CD8-positive, alpha-beta memory T cell (primary cell): ENCODE results near the gene TTC23. TPM values are rescaled to one million over a fixed set of nuclear protein-coding genes. Genes with fewer than 3 reads are reported as not detected.
A peak's percentile ranks its signal among the peaks of the same experiment; 100 is the strongest.
"Not testable (repeated sequence)": the region's sequence is repeated elsewhere in the genome, so short reads cannot be mapped to it uniquely, and the experiment has no call there.

Experiments used
- CTCF ChIA-PET: fragments of 350-600 bp; sonication (Branson Sonifier 250); formaldehyde crosslinking; loops from one replicate; lab custom pipeline; 2021; ENCODE audit warnings: antibody characterized with exemption; lab: Charles Lee
- POLR2A ChIA-PET: fragments of 350-600 bp; sonication (Branson Sonifier 250); formaldehyde crosslinking; loops from one replicate; lab custom pipeline; 2021; ENCODE audit warnings: antibody characterized with exemption; lab: Charles Lee
- DNase-seq, 5 donors: peaks; one replicate each; pipeline versions ENCODE4 v3.0.0 to v3.0.0-alpha.2; 2020 to 2022; ENCODE audit warnings: mixed read lengths in 1 of 5
- H3K27ac ChIP-seq: one replicate; pipeline ENCODE4 v1.7.0; 2013; ENCODE audit warnings: low read depth, mild to moderate bottlenecking, low read length, moderate library complexity
- H3K27me3 ChIP-seq: 2 replicates; pipeline ENCODE4 v1.7.0; 2013; ENCODE audit warnings: low read length, mild to moderate bottlenecking; ENCODE audit not compliant: insufficient read depth, poor library complexity, severe bottlenecking
- H3K36me3 ChIP-seq: 2 replicates; pipeline ENCODE4 v1.7.0; 2013; ENCODE audit warnings: mild to moderate bottlenecking, low read length, moderate library complexity; ENCODE audit not compliant: insufficient read depth
- H3K4me1 ChIP-seq: 2 replicates; pipeline ENCODE4 v1.7.0; 2013; ENCODE audit warnings: mild to moderate bottlenecking, low read length, moderate library complexity; ENCODE audit not compliant: insufficient read depth
- H3K4me3 ChIP-seq: 2 replicates; pipeline ENCODE4 v1.7.0; 2013; ENCODE audit warnings: mild to moderate bottlenecking, low read length
- H3K9me3 ChIP-seq: 2 replicates; pipeline ENCODE4 v1.7.0; 2013; ENCODE audit warnings: mild to moderate bottlenecking, low read length
- H3K27ac Mint-ChIP-seq, 8 donors: one replicate each; pipeline ENCODE4 v1.8.0; 2020 to 2021; ENCODE audit warnings: mixed read lengths in 8 of 8, mild to moderate bottlenecking in 6 of 8, inconsistent platforms in 3 of 8, moderate library complexity in 3 of 8
- H3K27me3 Mint-ChIP-seq, 2 donors: one replicate each; pipeline ENCODE4 v1.8.0; 2020 to 2021; ENCODE audit warnings: mixed read lengths in 2 of 2, mild to moderate bottlenecking in 1 of 2, moderate library complexity in 1 of 2
- H3K36me3 Mint-ChIP-seq, 3 donors: one replicate each; pipeline ENCODE4 v1.8.0; 2020 to 2021; ENCODE audit warnings: mixed read lengths in 3 of 3, inconsistent platforms in 1 of 3, mild to moderate bottlenecking in 1 of 3
- H3K4me1 Mint-ChIP-seq, 3 donors: one replicate each; pipeline ENCODE4 v1.8.0; 2020 to 2021; ENCODE audit warnings: mixed read lengths in 3 of 3, inconsistent platforms in 1 of 3, mild to moderate bottlenecking in 1 of 3
- H3K4me3 Mint-ChIP-seq, 7 donors: one replicate each; pipeline ENCODE4 v1.8.0; 2020 to 2021; ENCODE audit warnings: mixed read lengths in 7 of 7, mild to moderate bottlenecking in 6 of 7, moderate library complexity in 4 of 7, inconsistent platforms in 2 of 7
- H3K9me3 Mint-ChIP-seq, 5 donors: one replicate each; pipeline ENCODE4 v1.8.0; 2020 to 2022; ENCODE audit warnings: mixed read lengths in 5 of 5, mild to moderate bottlenecking in 3 of 5, moderate library complexity in 2 of 5, inconsistent platforms in 1 of 5
- polyA plus RNA-seq: library from polyadenylated mRNA; unstranded; fragments of 300-500 nt; fragmentation: Illumina TruSeq; gene quantifications from one replicate; pipeline ENCODE4 v1.2.3, GENCODE V29; 2021
- total RNA-seq, 2 experiments: library from RNA; stranded (reverse); gene quantifications; one replicate each; pipeline ENCODE4 v1.2.3, GENCODE V29; 2021

Gene TTC23
- total and polyA plus RNA-seq, 3 experiments from 2014 or later, result 0.10 to 2.7 (median 2.0) TPM

GRCh38 chr15:99117111-99117510 is 132.3 kb downstream of the TTC23 start:
- H3K27me3 Mint-ChIP-seq, result no peaks in the 10 kb centered on the region
- peaks cover 0 to 6% (median 0%) of the 10 kb centered on the region in 3 donors for H3K4me1 Mint-ChIP-seq
- no peak overlapping the region for H3K27ac Mint-ChIP-seq
- H3K9me3 Mint-ChIP-seq, result no peaks in the 10 kb centered on the region
- POLR2A ChIA-PET, result no interaction called here
- H3K9me3 ChIP-seq, result no peaks in the 10 kb centered on the region
- DNase-seq, result no peak
- peaks cover 0 to 24% (median 2%) of the 10 kb centered on the region in 3 donors for H3K36me3 Mint-ChIP-seq
- H3K27me3 ChIP-seq, result no peaks in the 10 kb centered on the region
- H3K27ac ChIP-seq, result no peak overlapping the region
- H3K4me3 ChIP-seq, result no peak overlapping the region
- CTCF ChIA-PET, result no interaction called here
- no peak overlapping the region for H3K4me3 Mint-ChIP-seq
- H3K4me1 ChIP-seq, result no peaks in the 10 kb centered on the region
- H3K36me3 ChIP-seq, result no peaks in the 10 kb centered on the region

GRCh38 chr15:99115300-99116215 is 133.8 kb downstream of the TTC23 start:
- CTCF ChIA-PET, result no interaction called here
- H3K4me3 Mint-ChIP-seq, result no peak overlapping the region

GRCh38 chr15:99114511-99115299 is 134.7 kb downstream of the TTC23 start:
- no peaks in the 10 kb centered on the region for H3K4me1 ChIP-seq
- Mint-ChIP-seq H3K27ac (no peak overlapping the region), H3K27me3 (no peaks in the 10 kb centered on the region), H3K4me3 (no peak overlapping the region), H3K36me3 (peaks cover 0 to 21% (median 2%) of the 10 kb centered on the region in 3 donors), H3K9me3 (no peaks in the 10 kb centered on the region), H3K4me1 (peaks cover 5 to 20% (median 6%) of the 10 kb centered on the region in 3 donors)
- no peak overlapping the region for H3K27ac ChIP-seq
- H3K36me3 ChIP-seq, result no peaks in the 10 kb centered on the region
- no peaks in the 10 kb centered on the region for H3K27me3 ChIP-seq
- ChIA-PET POLR2A (no interaction called here), CTCF (no interaction called here)
- DNase-seq, result no peak
- no peak overlapping the region for H3K4me3 ChIP-seq
- H3K9me3 ChIP-seq, result no peaks in the 10 kb centered on the region

More at GRCh38 chr15:99115300-99116215, 133.8 kb downstream of the TTC23 start:
- Histone ChIP-seq H3K27ac (no peak overlapping the region), H3K27me3 (no peaks in the 10 kb centered on the region), H3K4me1 (no peaks in the 10 kb centered on the region), H3K9me3 (no peaks in the 10 kb centered on the region), H3K4me3 (no peak overlapping the region), H3K36me3 (no peaks in the 10 kb centered on the region)
- POLR2A ChIA-PET, result interaction anchor here (0.7 kb wide), 1 partner anchor 12 kb away, joined by 3 read pairs; no protein-coding TSS in a partner anchor
- Mint-ChIP-seq H3K27me3 (no peaks in the 10 kb centered on the region), H3K36me3 (peaks cover 0 to 23% (median 2%) of the 10 kb centered on the region in 3 donors), H3K9me3 (no peaks in the 10 kb centered on the region), H3K27ac (peak overlapping the region in 2 of 8 donors; percentile 20 to 77), H3K4me1 (peaks cover 5 to 13% (median 6%) of the 10 kb centered on the region in 3 donors)
- DNase-seq, result no peak

- Histone ChIP-seq H3K27me3 (no peaks in the 10 kb centered on the region), H3K9me3 (no peaks in the 10 kb centered on the region), H3K4me1 (no peaks in the 10 kb centered on the region), H3K36me3 (no peaks in the 10 kb centered on the region), H3K4me3 (no peak overlapping the region), H3K27ac (no peak overlapping the region)
- peaks cover 0 to 20% (median 2%) of the 10 kb centered on the region in 3 donors for H3K36me3 Mint-ChIP-seq
- no peak for DNase-seq
- H3K4me3 Mint-ChIP-seq, result no peak overlapping the region
- no peak overlapping the region for H3K27ac Mint-ChIP-seq
- POLR2A ChIA-PET, result no interaction called here
- no peaks in the 10 kb centered on the region for H3K9me3 Mint-ChIP-seq
- peaks cover 0 to 5% of the 10 kb centered on the region in 2 donors for H3K27me3 Mint-ChIP-seq
- CTCF ChIA-PET, result no interaction called here
- H3K4me1 Mint-ChIP-seq, result peaks cover 5 to 30% (median 6%) of the 10 kb centered on the region in 3 donors
These were observed 135.7 kb downstream of the TTC23 start for GRCh38 chr15:99113547-99114271.

- Mint-ChIP-seq H3K27me3 (peaks cover 0 to 11% of the 10 kb centered on the region in 2 donors), H3K4me1 (peaks cover 11 to 51% (median 19%) of the 10 kb centered on the region in 3 donors), H3K36me3 (peaks cover 0 to 15% (median 0%) of the 10 kb centered on the region in 3 donors)
- H3K4me1 ChIP-seq, H3K36me3 ChIP-seq, H3K9me3 ChIP-seq, H3K4me3 Mint-ChIP-seq, H3K9me3 Mint-ChIP-seq, H3K27ac ChIP-seq, H3K4me3 ChIP-seq, H3K27me3 ChIP-seq, DNase-seq, H3K27ac Mint-ChIP-seq, POLR2A ChIA-PET: not testable (repeated sequence)
- CTCF ChIA-PET, result interaction anchor here (0.8 kb wide), 1 partner anchor 102 kb away, joined by 3 read pairs; no protein-coding TSS in a partner anchor
These were observed 137.7 kb downstream of the TTC23 start for GRCh38 chr15:99111641-99112040.

- H3K4me1 Mint-ChIP-seq, result peaks cover 16 to 55% (median 23%) of the 10 kb centered on the region in 3 donors
- H3K27me3 Mint-ChIP-seq, result peaks cover 2 to 16% of the 10 kb centered on the region in 2 donors
- H3K4me3 Mint-ChIP-seq, result peak overlapping the region in 2 of 7 donors; percentile 15 to 17
- Histone ChIP-seq H3K36me3 (no peaks in the 10 kb centered on the region), H3K27me3 (no peaks in the 10 kb centered on the region), H3K27ac (no peak overlapping the region), H3K4me1 (peaks cover 10% of the 10 kb centered on the region), H3K4me3 (no peak overlapping the region), H3K9me3 (no peaks in the 10 kb centered on the region)
- no peak for DNase-seq
- H3K9me3 Mint-ChIP-seq, result no peaks in the 10 kb centered on the region
- ChIA-PET CTCF (interaction anchor here (0.5 to 1.6 kb wide), 2 partner anchors 10 to 104 kb away, joined by 3 to 4 read pairs; no protein-coding TSS in a partner anchor), POLR2A (no interaction called here)
- H3K36me3 Mint-ChIP-seq, result peaks cover 0 to 14% (median 0%) of the 10 kb centered on the region in 3 donors
- H3K27ac Mint-ChIP-seq, result peak overlapping the region in 3 of 8 donors; percentile 11 to 43 (median 14)
These were observed 138.6 kb downstream of the TTC23 start for GRCh38 chr15:99110581-99111320.

GRCh38 chr15:99110093-99110492 is 139.3 kb downstream of the TTC23 start:
- Histone ChIP-seq H3K27me3 (no peaks in the 10 kb centered on the region), H3K4me3 (no peak overlapping the region), H3K4me1 (peaks cover 10% of the 10 kb centered on the region), H3K36me3 (no peaks in the 10 kb centered on the region), H3K9me3 (no peaks in the 10 kb centered on the region), H3K27ac (no peak overlapping the region)
- Mint-ChIP-seq H3K27me3 (peaks cover 2 to 16% of the 10 kb centered on the region in 2 donors), H3K4me3 (peak overlapping the region in 1 of 7 donors; percentile 1), H3K36me3 (peaks cover 0 to 13% (median 0%) of the 10 kb centered on the region in 3 donors), H3K4me1 (peaks cover 16 to 55% (median 23%) of the 10 kb centered on the region in 3 donors), H3K9me3 (no peaks in the 10 kb centered on the region), H3K27ac (peak overlapping the region in 3 of 8 donors; percentile 22 to 69 (median 60))
- ChIA-PET CTCF (interaction anchor here (0.5 to 1.6 kb wide), 2 partner anchors 10 to 104 kb away, joined by 3 to 4 read pairs; no protein-coding TSS in a partner anchor), POLR2A (no interaction called here)
- no peak for DNase-seq
